ENCODE data around the gene ZNF618. TPM values are rescaled to one million over a fixed set of nuclear protein-coding genes. Genes with fewer than 3 reads are reported as not detected.

The ZNF618 gene
- total and polyA plus RNA-seq, 4 donors: 4.9 to 17.3 (median 11.4) TPM

DNA sequence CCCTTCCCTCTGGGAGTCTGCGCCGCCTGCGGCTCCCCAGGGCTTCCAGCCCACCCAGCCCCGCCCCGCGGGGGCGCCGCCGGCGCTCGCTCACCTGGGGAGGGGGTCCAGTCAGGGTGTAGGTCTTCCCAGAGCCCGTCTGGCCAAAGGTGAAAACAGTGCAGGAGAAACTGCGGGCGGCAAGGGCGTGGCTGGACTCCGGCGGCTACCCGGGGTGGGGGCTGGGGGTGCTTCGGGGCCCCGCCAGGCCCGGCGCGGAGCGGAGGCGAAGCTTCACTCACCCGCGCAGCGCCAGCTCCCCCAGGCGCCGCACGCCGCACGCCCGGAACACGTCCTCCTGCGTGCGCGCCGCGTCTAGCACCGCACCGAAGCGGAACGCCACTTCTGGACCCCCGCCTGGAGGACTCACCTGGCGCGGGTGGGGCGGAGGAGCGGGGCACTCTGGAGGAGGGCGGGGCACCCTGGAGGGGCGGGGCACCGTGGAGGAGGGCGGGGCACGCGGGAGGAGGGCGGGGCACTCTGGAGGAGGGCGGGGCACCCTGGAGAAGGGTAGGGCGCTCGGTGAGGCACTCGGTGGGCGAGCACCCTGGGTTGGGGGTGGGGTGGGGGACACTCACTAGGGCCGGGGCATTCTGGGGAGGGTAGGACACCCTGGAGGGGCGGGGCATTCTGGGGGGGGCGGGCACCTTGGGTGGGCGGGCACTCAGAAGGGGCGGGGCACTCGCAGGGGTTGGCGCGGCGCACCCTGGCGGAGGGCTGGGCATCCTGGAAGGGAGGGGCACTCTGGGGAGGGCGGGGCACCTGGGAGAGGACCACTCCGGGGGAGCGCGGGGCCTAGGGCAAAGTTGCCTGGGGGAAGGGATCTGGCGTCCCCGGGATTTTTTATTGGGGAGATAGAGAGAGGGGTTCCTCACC lies 222.2 kb downstream of the ZNF618 start:
- Histone ChIP-seq H3K4me1 (ENCODE audit: control insufficient read depth in 1 of 2, insufficient read depth in 2 of 2, low read length in 2 of 2) (no peaks in the 10 kb centered on the region), H3K4me3 (ENCODE audit: low read length in 2 of 2) (peak overlapping the region; percentile 15 to 51), H3K9me3 (ENCODE audit: control insufficient read depth, low read length) (peaks cover 2% of the 10 kb centered on the region), H3K27ac (ENCODE audit: low read depth in 1 of 2, low read length in 2 of 2) (no peak overlapping the region), H3K36me3 (ENCODE audit: control insufficient read depth in 1 of 2, insufficient read depth in 2 of 2, low read length in 1 of 2) (no peaks in the 10 kb centered on the region), H3K27me3 (ENCODE audit: control insufficient read depth in 1 of 2, insufficient read depth in 2 of 2, low read length in 1 of 2) (no peaks in the 10 kb centered on the region)
- DNase-seq: no peak
- peak; percentile 27 for ATAC-seq (ENCODE audit: low FRiP score)
- intact Hi-C loops (cut with DNase I): no loop called here
- 2% methylated on average over 57 to 77 of the region's 77 CpGs for WGBS, 2 donors

GRCh38 chr9:114098936-114099668 lies 223.0 kb downstream of the ZNF618 start, which contains the start of gene KIF12:
TSS of gene KIF12 (minus strand) at chr9:114099292. CDS start at chr9:114099276, 16 bp downstream.
- H3K4me1 ChIP-seq (ENCODE audit: control insufficient read depth in 1 of 2, insufficient read depth in 2 of 2, low read length in 2 of 2): no peaks in the 10 kb centered on the region

GRCh38 chr9:114099669-114100270 lies 223.7 kb downstream of the ZNF618 start:
- no peaks in the 10 kb centered on the region for H3K27me3 ChIP-seq (ENCODE audit: control insufficient read depth in 1 of 2, insufficient read depth in 2 of 2, low read length in 1 of 2)
- no peaks in the 10 kb centered on the region for H3K4me1 ChIP-seq (ENCODE audit: control insufficient read depth in 1 of 2, insufficient read depth in 2 of 2, low read length in 2 of 2)
- H3K9me3 ChIP-seq (ENCODE audit: control insufficient read depth, low read length): peaks cover 2% of the 10 kb centered on the region
- 82 to 87% methylated on average over 2 of the region's 2 CpGs for WGBS, 2 donors
- no peak overlapping the region for H3K4me3 ChIP-seq (ENCODE audit: low read length in 2 of 2)
- DNase-seq (peak in 1 of 2 donors; percentile 15), ATAC-seq (ENCODE audit: low FRiP score) (no peak)
- no peak overlapping the region for H3K27ac ChIP-seq (ENCODE audit: low read depth in 1 of 2, low read length in 2 of 2)
- no peaks in the 10 kb centered on the region for H3K36me3 ChIP-seq (ENCODE audit: control insufficient read depth in 1 of 2, insufficient read depth in 2 of 2, low read length in 1 of 2)
- intact Hi-C loops (cut with DNase I): no loop called here

More at GRCh38 chr9:114098936-114099668, 223.0 kb downstream of the ZNF618 start, which contains the start of gene KIF12:
- ATAC-seq (ENCODE audit: low FRiP score): peak; percentile 19
- intact Hi-C loops (cut with DNase I): no loop called here
- WGBS, 2 donors: 44 to 47% methylated on average over 32 of the region's 32 CpGs
- DNase-seq: no peak
- no peaks in the 10 kb centered on the region for H3K27me3 ChIP-seq (ENCODE audit: control insufficient read depth in 1 of 2, insufficient read depth in 2 of 2, low read length in 1 of 2)
- H3K27ac ChIP-seq (ENCODE audit: low read depth in 1 of 2, low read length in 2 of 2): no peak within 1 kb of the TSS
- no peaks in the 10 kb centered on the region for H3K36me3 ChIP-seq (ENCODE audit: control insufficient read depth in 1 of 2, insufficient read depth in 2 of 2, low read length in 1 of 2)
- H3K4me3 ChIP-seq (ENCODE audit: low read length in 2 of 2): peak within 1 kb of the TSS; percentile 15 to 51
- H3K9me3 ChIP-seq (ENCODE audit: control insufficient read depth, low read length): peaks cover 2% of the 10 kb centered on the region

DNA sequence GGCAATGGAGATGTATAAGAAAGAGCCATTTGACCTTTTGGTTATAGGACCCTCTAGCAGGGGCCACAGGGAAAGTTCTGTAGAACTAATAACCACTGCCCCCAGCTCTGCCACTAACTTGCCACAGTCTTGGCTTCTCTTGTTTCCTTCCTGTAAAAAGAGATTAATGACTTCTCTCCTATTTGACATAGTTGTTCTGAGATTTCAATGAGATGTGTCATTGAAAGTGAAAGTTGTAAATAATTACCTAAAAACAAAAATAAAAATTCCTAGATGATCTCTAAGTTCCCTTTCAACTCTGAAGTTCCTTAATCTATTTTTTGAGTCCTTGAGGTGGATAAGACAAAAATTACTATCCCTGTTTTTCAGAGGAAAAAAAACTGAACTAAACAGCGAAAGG lies 224.4 kb downstream of the ZNF618 start:
- H3K27me3 ChIP-seq (ENCODE audit: control insufficient read depth in 1 of 2, insufficient read depth in 2 of 2, low read length in 1 of 2): no peaks in the 10 kb centered on the region
- H3K27ac ChIP-seq (ENCODE audit: low read depth in 1 of 2, low read length in 2 of 2): no peak overlapping the region
- H3K4me3 ChIP-seq (ENCODE audit: low read length in 2 of 2): no peak overlapping the region
- H3K9me3 ChIP-seq (ENCODE audit: control insufficient read depth, low read length): peaks cover 2% of the 10 kb centered on the region
- WGBS, 2 donors: 89 to 93% methylated on average over 1 of the region's 1 CpG
- intact Hi-C loops (cut with DNase I): no loop called here
- H3K4me1 ChIP-seq (ENCODE audit: control insufficient read depth in 1 of 2, insufficient read depth in 2 of 2, low read length in 2 of 2): no peaks in the 10 kb centered on the region
- DNase-seq: peak in 1 of 2 donors; percentile 16
- ATAC-seq (ENCODE audit: low FRiP score): no peak
- H3K36me3 ChIP-seq (ENCODE audit: control insufficient read depth in 1 of 2, insufficient read depth in 2 of 2, low read length in 1 of 2): no peaks in the 10 kb centered on the region

GRCh38 chr9:114102484-114102883 lies 226.4 kb downstream of the ZNF618 start:
- Histone ChIP-seq H3K27me3 (ENCODE audit: control insufficient read depth in 1 of 2, insufficient read depth in 2 of 2, low read length in 1 of 2) (no peaks in the 10 kb centered on the region), H3K27ac (ENCODE audit: low read depth in 1 of 2, low read length in 2 of 2) (no peak overlapping the region), H3K4me1 (ENCODE audit: control insufficient read depth in 1 of 2, insufficient read depth in 2 of 2, low read length in 2 of 2) (no peaks in the 10 kb centered on the region), H3K9me3 (ENCODE audit: control insufficient read depth, low read length) (peaks cover 2% of the 10 kb centered on the region), H3K4me3 (ENCODE audit: low read length in 2 of 2) (no peak overlapping the region), H3K36me3 (ENCODE audit: control insufficient read depth in 1 of 2, insufficient read depth in 2 of 2, low read length in 1 of 2) (no peaks in the 10 kb centered on the region)
- intact Hi-C loops (cut with DNase I): no loop called here
- ATAC-seq (ENCODE audit: low FRiP score) (no peak), DNase-seq (no peak)

DNA sequence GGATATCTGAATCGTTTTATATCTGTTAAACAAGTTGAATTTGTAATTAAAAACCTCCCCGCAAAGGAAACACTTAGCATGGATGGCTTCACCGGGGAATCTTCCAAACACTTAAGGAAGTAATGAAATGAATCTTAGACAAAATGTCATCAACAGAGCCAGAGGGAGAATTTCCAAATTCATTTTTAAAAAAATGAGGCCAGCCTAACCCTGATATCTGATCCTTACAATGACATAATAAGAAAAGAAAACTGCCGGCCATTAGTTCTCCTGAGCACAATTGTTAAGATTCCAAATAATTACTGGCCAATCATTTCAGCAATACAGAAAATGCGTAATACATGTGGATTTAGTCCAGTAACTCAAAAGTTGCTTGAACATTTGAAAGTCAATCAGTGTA lies 229.1 kb downstream of the ZNF618 start:
- no peaks in the 10 kb centered on the region for H3K36me3 ChIP-seq (ENCODE audit: control insufficient read depth in 1 of 2, insufficient read depth in 2 of 2, low read length in 1 of 2)
- no peak for DNase-seq
- intact Hi-C loops (cut with DNase I): loop anchor here in 1 of 2 donors (5.0 kb wide), 3 partner anchors 47 to 187 kb away; no protein-coding TSS in a partner anchor
- H3K27ac ChIP-seq (ENCODE audit: low read depth in 1 of 2, low read length in 2 of 2): no peak overlapping the region
- no peak for ATAC-seq (ENCODE audit: low FRiP score)
- peaks cover 2% of the 10 kb centered on the region for H3K9me3 ChIP-seq (ENCODE audit: control insufficient read depth, low read length)
- no peak overlapping the region for H3K4me3 ChIP-seq (ENCODE audit: low read length in 2 of 2)
- 79 to 81% methylated on average over 5 of the region's 5 CpGs for WGBS, 2 donors
- H3K4me1 ChIP-seq (ENCODE audit: control insufficient read depth in 1 of 2, insufficient read depth in 2 of 2, low read length in 2 of 2): no peaks in the 10 kb centered on the region
- no peaks in the 10 kb centered on the region for H3K27me3 ChIP-seq (ENCODE audit: control insufficient read depth in 1 of 2, insufficient read depth in 2 of 2, low read length in 1 of 2)

Other genes with a start within 250 kb of the ZNF618 start
- not detected for gene AMBP, start 202.0 kb downstream of the ZNF618 start, total RNA-seq
- under 1 TPM in 1 of 2 donors, not detected in 1; 0.50 TPM for gene AMBP, start 202.0 kb downstream of the ZNF618 start, polyA plus RNA-seq
- gene KIF12, start 223.0 kb downstream of the ZNF618 start, total RNA-seq: not detected
- 1 to 10 TPM in 1 of 2 donors, under 1 TPM in 1; 0.38 to 8.4 TPM for gene KIF12, start 223.0 kb downstream of the ZNF618 start, polyA plus RNA-seq

Measured in aorta (tissue), 5 donors.